T-helper 1 cell treated with Interleukin-12 subunit alpha and Interleukin-12 subunit beta and Interleukin-4 antibody, amounts not matched to agents 30 ng/mL and 1 ng/mL, for 36 hours (primary cell): Measurements from ENCODE around the gene RELCH. TPM values are rescaled to one million over a fixed set of nuclear protein-coding genes. Genes with fewer than 3 reads are reported as not detected.

Experiments used
- intact Hi-C: fragments of 100-400 bp; cut with micrococcal nuclease; formaldehyde crosslinking; loops from one replicate; pipeline ENCODE4 v1.15.1; 2024
- total RNA-seq: library from RNA; stranded (reverse); gene quantifications from 2 replicates; pipeline ENCODE4 v1.2.3, GENCODE V29; 2022

Gene RELCH
- total RNA-seq, 1 donor from 2014 or later, result 47.8 TPM

DNA sequence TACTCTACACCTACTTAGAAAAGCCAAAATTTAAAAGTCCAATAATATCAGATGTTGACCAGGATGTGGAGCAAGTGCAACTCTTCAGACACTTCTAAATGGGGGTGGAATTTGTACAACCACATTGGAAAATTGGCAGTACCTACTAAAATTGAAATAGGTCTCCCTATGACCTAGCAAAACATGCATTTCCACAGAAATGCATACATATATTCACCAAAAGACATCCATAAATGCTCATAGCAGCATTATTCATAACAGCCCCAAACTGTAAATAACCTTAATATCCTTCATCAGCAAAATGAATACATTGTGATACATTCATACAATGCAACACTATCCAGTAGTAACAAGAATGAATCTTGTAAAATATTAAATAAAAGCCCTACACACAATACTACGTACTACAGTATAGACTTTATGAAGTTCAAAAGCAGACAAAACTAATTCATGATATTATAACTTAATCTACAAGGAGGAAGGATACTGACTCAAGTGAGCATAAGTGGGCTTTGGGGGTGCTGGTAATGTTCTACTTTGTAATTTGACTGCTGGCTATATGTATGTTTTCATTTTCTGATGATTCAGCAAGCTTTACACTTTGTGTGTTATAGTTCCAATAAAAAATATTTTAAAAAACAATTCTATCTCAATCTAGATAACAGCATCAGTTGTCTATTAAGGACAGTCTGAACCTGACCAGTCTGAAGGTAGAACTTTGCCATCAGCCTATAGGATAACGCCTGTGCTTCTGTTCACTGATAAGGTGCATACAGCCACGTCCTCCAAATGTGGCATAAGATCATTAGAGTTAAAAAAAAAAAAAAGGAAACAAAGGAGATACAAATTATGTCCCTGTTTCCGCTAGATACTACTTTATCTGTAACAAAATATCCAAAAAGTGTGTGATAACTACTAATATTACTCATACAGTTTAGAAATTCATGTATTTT, 131.4 kb downstream of the RELCH start:
- intact Hi-C loops, result no loop called here

DNA sequence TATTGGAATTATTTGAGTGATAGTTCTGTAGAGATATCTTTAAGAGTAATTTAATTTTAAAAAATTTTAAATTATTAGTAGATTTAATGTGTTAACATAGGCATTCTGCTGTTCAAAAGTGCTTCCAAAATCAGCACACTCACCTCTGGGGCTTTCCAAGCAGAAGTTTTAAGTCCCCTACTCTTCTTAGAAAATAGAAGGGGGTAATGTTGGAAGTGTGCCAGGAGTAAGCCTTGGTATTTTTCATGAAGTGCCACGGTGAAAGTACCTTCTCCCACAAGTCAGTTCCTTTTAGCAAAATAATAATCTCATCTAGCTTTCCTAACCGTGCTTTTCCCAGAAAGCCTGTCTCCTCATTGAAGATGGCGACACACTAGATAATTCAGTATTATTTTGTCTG, 134.1 kb downstream of the RELCH start:
- intact Hi-C loops, result no loop called here

DNA sequence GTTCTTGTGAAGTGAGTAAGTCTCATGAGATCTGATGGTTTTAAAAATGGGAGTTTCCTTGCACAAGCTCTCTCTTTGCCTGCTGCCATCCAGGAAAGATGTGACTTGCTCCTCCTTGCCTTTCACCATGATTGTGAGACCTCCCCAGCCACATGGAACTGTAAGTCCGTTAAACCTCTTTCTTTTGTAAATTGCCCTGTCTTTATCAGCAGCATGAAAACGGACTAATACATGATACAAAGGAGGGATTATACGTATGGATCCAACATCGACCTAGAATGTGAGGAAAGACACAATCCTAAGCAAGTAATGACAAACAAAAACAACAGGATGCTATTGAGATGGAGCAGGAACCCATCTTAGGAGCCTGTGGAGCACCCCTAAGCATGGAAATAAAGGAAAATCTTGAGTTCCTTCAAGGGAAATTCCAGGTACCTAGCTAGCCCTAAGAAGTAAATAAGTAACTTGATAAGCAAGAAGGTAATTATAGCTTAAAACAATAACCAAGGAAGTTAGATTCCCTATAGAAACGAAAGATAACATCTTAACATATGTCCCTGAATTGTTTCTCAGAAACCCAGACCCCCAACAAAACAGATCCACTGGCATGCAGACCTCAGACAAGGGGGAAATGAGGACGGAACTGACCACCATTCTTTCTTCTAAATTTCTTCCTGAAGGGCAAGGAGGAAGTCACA, 136.6 kb downstream of the RELCH start:
- intact Hi-C loops, result loop anchor here (1.0 to 2.0 kb wide), 2 partner anchors 97 to 261 kb away; no protein-coding TSS in a partner anchor

DNA sequence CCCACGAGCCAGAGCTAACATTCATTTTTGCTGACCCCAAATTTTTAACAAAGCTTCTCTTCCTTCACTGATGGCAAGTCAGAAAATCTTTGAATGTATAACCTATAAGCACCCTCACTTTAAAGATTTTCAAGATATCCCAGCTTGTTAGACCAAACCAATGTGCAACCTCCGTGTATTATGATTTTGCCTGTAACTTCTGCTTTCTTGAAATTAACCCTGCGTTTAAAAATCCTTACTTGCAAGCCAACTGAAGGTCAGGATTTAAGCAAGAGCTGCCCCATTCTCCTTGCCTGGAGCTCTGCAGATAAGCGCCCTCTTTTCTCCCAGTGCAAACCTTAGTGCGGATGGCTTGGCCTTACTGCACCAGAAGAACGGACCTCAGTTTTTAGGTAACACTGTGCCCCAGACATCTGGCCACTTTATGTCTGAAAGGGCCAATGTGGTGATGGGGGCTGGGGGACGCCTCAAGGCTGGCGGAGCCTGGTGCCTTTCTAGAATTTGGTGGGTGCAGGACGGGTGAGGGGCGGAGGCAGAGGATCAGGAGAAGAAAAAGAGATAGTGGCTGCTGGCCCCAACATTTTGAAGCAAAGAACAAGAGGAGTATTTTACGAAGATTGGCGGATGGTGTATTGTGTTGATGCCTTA, 137.2 kb downstream of the RELCH start:
- intact Hi-C loops, result loop anchor here (1.0 to 2.0 kb wide), 2 partner anchors 96 to 260 kb away; no protein-coding TSS in a partner anchor

DNA sequence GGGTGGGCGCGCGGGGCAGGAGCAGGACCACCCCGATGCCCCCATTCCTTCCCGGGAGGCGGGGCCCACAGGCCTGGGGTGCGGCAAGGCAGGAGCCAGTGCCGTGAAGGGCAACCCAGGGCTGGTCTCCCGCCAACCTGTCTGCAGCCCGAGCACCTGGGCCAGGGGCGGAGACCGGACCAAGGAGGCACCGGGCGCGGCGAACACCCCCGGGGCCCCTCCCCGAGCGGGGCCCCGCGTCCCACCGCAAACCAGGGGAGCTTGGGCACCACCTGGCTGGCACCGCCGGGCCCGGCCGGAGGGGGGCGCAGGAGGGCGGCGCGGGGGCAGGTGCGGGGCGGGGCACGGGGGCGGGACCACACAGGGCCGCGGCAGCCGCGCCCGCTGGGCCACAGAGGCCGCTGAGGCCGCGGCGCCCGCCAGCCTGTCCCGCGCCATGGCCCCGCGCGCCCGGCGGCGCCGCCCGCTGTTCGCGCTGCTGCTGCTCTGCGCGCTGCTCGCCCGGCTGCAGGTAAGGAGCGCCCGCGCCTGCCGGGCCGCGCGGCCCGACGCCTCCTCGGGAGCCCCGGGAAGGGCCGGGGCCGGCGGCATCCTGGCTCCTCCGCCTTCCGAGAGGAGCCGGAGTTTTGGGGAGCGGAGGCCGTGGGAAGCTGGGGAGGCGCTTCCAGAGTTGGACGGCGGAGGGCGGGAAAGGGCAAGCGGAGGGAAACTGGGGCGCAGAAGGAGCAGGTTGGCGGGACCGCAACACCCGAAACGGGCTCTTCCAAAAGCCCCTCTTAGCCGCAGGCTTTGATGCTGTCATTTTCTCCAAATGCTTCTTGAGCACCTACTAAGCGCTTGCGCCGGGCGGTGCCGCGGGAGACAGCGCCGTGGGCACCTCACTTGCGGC, 138.1 kb downstream of the RELCH start, which contains the start of gene TNFRSF11A:
Gene TNFRSF11A (plus strand): TSS at position 394 of the 889 bp plus-strand sequence. CDS start 43 bp downstream, at position 437.
- intact Hi-C loops, result loop anchor here (1.0 to 5.0 kb wide), 5 partner anchors 43 to 389 kb away; no protein-coding TSS in a partner anchor

DNA sequence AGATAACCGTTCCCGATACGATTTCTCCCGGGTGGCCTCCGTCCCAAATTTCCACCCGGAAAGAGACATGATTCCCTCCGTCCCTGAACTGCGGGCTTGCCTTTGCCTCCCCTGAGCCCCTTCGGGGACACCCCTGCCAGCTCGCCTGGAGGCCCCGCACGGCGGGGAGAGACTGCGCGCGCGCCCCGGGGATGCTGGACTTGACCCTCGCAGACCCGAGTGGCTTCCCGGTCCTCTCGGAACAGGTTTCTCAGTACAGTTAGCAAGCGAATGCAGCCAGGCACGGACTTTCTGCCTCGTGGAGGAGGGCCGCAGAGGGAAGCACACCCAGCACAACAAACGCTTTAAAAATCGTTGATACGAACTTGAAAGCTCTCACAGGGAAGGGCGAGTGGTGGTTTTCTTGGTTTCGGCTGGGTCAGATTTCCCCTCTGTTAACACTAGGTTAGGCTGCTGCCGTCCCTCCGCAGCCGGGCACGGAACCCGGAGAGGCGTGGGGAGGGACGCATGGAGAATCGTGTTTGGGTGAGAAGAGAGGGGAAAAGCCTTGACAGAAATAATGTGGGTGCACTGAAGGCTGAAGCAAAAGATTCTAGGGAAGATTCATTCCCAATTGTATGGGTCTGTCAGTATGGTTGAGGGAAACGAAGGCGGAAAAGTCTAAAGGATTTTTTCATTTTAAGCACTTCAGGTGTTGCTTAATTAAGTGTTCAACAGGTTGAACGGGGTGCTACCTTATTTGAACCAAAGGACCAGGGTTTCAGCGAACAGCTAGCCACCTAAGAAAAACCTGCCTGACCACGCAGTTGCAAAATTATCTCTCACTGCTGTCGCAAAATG, 139.0 kb downstream of the RELCH start:
- intact Hi-C loops, result loop anchor here (1.0 to 5.0 kb wide), 7 partner anchors 21 to 388 kb away; partner anchors contain the start of genes PIGN and RELCH

DNA sequence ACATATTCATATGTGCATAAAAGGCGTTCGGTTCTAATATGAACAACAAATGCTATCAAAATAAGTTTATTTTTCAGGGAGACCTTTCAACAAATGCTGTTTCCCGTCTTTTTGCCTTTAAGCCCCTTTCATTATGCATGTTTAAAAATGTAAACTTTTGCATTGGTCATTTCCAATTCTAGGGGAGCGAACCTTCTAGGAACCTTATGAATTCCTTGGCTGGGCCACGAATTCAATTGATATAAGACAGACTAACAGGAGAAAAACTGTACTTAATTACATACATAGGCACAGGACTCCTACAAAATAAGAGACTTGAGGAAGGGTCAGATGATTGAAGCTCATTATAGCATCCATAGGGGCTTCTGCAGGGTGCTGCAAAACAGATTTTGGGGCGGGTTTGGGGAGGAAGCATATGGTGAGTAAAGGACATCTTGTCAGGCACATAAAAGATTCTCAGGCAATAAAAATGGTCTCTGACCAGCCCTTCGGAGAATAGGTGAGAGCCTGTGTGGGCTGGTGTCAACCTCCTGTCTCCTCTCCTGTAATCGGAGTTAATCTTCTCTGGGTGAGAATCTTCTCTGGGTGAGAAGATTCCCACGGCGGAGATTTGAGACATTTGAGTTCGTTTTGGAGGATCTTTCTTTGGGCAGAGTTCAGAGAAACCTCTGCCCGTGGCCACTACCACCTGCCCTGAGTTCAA, 139.7 kb downstream of the RELCH start:
- intact Hi-C loops, result loop anchor here (1.0 to 5.0 kb wide), 4 partner anchors 20 to 200 kb away; partner anchors contain the start of genes PIGN and RELCH

DNA sequence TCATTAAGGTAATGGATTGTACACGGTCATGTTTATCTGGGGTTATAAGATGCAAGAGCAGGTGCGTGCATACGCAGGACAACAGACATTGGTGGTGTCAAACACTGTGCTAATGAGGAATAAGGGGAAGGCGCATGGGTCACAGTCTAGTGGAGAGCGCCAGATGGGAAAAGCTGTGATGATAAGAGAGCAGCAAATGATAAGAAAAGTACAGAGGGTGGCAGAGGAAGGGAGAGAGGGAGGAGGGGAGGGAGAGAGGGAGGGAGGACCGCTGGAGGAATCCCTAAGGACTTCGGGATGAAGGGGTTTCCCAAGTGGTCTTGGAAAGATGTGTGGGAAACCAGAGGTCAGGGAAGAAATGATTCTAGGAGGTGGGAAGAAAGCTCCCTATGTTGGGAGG, 140.9 kb downstream of the RELCH start:
- intact Hi-C loops, result loop anchor here (2.0 to 5.0 kb wide), 2 partner anchors 19 to 179 kb away; no protein-coding TSS in a partner anchor

DNA sequence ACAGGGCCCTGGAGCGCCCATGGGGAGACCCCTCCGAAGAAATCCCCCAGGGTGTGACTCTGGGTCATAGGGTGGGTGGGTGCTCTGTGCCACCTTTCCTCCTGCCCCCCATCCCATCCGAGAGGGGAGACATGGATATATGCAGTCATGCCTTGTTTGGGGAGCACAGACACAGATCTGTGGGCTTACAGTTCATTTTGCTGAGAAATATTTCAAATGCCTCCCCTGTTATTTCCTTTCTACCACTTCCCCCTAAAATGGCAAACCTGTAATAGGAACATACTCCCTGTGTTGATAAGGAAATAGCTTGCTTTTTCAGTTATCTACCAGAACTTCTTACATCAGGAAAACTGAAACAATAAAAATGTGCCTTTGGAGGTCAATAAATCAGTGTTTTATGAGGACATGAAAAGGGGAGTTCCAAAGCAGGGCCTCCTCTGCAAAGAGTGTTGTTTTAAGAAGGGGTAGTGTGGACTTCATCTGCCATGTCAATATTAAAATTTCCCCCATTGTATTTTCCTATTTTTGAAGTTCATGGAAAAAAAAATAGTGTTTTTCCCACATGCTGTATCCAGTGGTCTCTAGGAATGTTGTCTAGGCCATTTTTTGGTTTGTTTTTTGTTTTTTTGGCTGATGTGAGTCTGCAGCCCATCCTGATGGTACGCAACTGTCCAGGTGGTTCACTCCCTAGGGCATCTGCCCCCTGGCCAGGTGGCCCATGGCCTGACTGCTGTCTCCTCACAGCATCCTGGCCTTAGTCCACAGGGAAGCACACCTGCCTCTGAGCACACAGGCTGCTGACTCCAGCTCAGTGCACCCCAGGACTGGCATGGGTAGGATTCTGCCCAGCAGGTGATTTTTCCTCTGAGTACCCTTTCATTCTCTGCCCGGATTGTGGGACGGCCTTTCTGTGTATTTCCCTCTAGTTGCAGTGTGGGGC, 141.8 kb downstream of the RELCH start:
- intact Hi-C loops, result loop anchor here (1.0 to 5.0 kb wide), 2 partner anchors 10 to 178 kb away; no protein-coding TSS in a partner anchor

DNA sequence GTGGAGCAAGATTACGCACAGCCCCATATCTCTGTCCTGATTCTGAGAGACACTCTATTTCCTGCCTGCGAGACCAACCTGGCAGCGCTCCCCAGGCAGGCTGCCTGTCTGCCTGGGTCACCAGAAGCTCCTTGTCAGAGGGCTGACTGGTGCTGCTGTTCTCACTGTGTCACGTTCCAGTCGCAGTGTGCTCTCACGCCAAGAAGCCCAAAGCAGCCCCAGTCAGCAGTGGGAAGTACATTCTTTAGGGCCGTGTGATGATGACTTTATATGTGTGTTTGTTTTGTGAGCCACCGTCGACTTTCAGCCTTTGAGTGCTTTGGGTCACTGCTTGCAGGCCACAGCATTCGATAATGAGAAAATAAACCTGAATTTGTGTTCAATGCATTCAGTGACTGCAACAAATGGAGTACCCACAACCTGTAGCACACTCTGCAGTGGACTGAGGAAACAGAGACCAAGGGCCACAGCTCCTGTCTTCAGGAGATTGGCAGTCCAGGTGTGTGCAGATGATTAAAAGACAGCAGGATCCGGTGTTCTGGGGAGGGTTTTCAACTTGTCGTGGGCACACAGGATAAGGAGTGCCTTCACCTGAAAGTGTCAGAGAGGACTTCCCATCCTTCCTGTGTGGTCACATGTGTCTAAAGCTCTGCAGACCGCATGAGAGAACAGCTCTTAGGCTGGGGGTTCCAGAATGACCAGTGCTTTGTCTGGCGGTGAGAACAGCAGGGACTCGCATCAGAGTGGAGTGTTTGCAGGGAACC, 142.8 kb downstream of the RELCH start:
- intact Hi-C loops, result loop anchor here (1.0 to 5.0 kb wide), 2 partner anchors 9 to 177 kb away; no protein-coding TSS in a partner anchor

DNA sequence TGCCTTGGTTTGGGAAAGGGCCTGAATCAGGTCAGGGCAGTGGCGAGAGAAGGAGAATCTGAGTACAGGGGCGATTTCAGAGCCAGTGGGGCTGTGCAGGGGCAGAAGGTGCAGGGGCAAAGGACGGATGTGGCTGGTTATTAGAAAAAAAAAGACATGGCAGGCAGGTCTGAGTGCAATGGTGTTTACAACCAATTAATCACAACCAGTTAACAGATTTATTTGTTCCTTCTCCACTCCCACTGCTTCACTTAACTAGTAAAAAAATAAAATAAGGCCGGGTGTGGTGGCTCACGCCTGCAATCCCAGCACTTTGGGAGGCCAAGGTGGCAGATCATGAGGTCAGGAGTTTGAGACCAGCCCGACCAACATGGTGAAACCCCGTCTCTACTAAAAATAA, 143.6 kb downstream of the RELCH start:
- intact Hi-C loops, result no loop called here

DNA sequence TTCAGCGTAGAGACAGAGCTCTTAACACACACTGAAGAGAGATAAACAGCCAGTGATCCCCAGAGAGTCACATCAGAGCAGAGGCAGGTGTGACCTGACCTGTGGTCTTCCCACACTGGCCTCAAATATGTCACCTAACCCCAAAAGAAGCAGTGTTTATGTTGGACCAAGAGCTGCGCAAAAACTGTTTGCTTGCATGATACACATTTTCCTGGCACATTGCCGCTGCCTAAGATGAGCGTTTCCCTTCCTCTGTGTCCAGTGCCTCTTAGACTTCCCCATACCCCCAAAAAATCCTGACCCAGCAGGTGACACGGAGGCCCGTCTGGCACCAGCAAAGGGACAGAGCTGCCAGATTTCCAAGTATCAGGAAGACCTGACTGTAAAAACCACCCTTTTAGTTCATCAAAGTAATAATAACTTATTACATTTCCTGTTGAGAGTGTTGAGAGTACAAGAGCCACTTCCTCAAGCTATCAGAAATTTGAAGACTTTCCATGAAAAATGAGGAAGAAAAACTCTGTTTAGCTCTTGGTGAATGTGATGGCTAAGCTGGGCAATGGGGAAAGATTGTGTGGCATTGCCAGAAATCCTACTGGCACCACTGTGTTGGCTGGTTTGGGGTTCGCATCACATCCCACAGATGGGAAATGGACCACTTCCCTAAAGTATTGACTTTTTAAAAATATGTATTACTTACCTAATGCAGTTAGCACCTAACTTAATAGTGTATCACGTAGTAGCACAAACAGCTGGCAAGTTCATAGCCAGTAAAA, 144.7 kb downstream of the RELCH start:
- intact Hi-C loops, result no loop called here

DNA sequence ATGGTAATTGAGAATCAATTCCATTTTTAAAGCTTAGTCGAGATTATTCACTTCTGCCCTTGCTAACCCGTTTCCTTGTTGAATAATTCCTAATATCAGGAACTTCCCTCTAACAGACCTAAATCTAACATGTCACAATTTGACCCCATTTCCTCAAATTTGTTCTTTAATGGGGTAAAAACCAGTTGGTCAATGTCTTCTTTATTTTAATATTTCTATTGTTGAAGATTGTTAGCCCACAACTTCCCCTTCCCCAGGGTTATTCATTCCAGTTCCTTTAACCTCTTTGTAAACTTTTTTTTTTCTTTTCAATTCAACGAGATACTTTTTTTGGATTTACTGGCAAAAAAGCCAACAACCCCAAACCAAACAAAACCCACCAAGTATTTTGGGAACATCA, 145.4 kb downstream of the RELCH start:
- intact Hi-C loops, result no loop called here

DNA sequence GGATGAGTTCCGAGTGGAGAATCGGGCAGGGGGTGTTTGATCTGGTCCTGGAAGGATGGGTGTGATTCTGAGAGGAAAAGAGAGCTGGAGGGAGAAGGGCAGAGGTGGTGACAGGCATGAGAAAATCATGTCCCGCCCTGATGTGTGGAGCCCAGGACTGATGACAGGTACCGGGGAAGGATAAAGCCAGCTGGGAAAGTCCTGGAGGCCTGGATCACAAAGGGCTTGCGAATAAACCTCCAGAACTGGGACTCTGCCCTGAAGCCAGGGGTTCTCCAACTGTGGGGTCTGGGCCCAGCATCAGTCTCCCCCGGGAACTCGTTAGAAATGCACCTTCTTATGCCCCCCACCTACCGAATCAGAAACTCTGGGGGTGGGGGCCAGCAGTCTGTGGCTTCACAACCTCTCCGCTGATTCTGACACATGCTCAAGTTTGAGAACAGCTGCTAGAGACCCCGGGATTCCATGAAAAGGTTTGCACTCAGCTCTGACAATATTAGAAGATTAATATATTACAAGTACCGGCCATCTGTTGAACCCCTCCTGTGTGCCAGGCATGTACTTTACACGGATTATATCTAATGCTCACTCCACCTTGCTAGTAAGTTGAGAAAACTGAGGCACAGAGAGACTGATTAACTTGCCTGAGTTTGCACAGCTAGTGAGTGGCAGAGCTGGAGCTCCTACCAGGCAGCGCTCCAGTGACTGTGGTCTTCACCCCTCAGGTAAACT, 146.1 kb downstream of the RELCH start:
- intact Hi-C loops, result no loop called here

DNA sequence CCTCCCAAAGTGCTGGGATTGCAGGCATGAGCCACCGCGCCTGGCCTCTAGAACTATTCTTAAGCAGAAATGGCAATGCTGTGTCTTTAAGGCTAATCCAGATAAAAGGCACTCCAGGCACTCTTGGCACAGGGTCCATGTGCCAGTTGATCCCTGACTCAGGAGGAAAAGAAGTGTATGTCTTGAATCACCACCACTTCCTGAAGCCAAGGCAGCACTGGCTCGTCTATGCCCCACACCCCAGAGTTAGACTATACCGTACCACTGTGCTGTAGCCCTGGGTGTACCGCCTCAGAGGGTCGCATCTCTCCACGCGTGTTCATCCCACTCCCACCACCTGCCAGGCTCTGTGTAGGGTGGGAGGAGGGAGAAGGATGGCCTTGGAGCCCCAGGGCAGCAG, 147.1 kb downstream of the RELCH start:
- intact Hi-C loops, result no loop called here
